Stimulated activated CD4-positive, alpha-beta T cell treated with anti-CD3 and anti-CD28 coated beads, Interleukin-4, amount 100 ng/mL, for 24 hours (primary cell): ENCODE data around the gene BFSP2.

ENCODE experiments used
- DNase-seq: peaks from one replicate; pipeline ENCODE4 v3.0.0-alpha.2; 2020

Gene BFSP2

DNA sequence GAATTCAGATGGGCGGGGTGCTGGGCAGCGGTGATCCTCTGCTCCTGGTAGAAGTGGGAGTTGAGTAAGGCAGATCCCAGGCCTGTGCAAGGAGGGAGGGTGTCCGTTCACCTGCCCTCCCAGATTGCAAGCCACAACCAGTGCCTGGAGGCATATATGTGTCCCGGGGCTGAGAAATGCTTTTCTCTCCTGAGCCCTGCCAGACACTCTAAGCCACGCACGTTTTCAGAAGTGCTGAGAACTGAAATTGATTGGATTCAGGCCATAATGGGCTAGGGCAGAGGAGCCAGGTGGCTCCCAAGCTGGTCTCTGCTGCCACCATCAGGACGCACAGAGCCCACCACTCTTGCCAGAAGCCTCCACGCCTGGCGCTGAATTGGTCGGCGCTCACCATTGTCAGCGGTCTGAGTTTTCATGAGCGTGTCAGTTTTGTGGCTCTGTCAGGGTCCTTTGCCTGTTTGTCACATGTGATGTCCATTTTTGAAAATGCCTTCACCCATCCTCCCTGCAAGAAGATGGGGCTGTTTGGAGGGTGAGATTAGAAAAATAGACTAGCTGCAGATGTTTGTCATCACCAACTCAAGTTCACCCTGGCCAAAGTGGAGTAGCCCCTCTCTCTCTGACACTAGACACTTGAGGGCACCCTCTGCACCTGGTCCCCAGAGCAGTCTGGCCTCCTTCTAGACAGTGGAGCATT lies 15.4 kb upstream of the BFSP2 start:
- peak; percentile 9 for DNase-seq

DNA sequence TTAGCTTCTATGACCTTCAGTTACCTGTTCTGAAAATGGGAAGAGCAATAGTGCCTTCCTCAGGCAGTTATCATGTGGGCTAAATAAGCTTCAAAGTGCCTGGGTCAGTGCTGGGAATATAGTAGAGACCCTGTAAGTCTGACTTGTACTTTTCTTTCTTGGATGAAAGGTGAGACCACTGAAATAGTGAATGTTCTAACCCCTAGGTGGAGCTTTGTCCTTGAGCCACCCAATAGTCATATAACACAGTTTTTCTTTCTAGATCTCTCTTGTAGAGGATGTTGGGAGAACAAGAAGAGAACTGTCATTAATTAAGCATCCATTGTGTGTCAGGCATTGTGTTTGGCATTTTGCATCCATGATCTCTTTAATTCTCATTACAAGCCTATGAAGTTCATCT lies 13.0 kb upstream of the BFSP2 start:
- no peak for DNase-seq

DNA sequence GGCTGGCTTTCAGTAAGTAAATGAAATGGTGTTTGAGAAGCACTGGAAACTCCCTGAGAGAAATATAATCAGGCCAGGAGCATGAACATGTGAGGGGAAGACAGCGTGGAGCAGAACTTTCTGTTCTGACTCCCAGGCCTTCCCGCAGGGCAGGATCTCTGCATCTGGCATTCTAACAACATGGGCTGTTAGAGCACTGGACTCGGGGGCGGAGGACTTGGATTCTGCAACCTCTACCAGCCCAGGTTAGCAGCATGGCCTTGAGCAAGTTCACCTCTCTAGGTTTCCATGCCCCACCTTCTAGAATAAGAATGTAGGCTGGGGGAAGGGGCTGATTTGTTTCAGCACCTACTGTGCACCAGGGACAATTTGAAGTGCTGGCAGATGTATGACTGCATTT lies 12.5 kb upstream of the BFSP2 start:
- no peak for DNase-seq

DNA sequence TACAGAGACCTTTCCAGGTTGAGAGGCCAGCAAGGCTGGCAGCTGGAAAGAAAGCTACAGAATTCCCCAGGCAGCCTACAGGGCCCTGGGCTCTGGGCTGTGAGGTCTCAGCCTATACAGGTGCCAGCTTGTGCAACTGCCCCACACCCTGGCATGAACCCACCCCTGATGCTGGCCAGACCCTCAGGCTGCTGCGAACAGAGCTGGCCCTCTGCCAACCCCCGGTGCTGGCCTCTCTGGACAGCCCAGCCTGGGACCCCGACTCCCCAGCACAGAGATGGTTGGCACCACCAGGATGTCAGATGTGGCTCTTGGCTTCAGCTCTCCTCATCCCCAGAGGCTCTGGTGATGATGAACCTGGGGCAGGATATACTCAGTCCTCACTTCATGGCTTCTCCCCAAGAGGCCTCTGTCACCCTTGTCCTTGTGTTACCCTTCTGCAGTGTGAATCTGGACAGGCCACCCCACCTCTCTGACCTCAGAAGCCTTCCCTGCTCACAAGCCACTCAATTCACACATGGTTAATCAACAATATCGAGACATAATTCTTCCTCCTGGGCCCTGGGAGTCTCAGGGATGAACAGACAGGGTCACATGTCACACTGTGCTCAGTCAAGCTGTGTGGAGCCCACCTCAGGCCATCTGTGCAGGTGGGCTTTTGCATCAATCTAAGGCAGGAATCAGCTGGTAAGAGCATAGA lies 11.0 kb upstream of the BFSP2 start:
- no peak for DNase-seq

DNA sequence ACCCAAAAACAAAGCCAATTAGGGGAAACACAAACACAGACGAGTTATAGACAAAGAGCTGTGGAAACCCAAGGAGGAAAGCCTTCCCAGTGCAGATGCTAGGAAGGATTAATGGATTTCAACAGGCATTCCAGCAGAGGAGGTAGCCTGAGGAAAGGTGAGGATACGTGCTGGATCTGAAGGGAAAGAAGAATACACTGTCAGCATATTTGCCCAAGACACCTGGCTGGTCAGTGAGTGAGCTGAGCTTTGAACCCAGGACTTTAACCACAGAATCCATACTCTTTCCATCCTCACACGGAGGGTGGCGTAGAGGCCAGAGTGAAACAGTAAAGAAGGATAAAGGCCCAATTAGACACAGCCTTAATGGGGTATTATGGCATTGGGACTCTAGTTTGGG lies 9.1 kb upstream of the BFSP2 start:
- no peak for DNase-seq

DNA sequence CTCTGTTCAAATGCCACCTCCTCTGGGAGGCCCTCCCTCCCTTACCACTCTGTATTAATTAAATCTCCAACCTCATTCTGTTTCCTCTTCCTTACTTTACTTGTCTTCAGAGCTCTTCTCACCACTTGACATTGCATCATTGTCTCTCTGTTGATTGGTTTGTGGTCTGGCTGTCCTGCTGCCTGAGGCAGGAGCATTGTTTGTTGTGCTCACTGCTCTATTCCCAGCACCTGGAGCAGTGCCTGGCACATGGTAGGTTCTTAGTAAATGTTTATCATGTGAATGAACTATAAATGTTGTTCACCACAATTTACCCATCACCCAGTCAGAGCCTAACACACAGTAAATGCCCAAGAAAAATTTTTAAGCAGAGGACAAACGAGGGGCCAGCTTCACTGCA lies 6.7 kb upstream of the BFSP2 start:
- no peak for DNase-seq

DNA sequence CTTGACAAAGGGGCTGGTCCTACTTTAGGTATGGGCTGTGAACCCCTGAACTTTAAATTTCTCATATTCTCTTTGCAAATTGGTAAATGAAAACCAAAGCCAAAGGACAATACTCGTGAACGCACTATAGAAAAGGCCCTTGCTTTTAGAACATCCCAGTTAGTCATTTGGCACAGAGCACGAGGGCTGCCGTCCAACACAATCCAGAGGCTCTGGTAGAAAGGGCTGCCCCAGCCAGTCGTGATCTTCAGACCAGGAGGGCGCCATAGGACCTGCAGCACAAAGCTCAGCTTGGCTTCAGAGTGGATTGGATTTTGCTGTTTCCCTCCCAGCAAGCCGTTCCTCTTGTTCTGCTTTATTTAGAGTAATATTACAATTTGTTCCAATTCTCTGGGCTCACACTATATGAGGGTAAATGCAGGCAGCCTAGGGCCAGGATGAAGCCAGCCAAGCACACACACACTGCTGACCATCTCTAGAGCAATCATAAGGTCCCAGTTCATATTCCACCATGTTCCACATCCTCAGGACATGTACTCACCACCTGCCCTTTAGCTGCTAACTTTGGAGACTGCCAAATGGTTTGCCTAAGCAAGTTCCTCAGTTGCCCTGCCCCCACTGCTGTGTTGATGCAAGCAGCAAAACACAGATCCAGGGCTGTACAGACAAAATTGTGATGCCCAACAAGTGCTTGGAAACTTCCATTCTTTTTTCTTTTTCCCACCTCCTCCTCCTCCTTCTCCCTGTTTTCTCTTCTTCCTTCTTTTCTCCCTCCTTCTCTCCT lies 6.0 kb upstream of the BFSP2 start:
- DNase-seq = no peak

DNA sequence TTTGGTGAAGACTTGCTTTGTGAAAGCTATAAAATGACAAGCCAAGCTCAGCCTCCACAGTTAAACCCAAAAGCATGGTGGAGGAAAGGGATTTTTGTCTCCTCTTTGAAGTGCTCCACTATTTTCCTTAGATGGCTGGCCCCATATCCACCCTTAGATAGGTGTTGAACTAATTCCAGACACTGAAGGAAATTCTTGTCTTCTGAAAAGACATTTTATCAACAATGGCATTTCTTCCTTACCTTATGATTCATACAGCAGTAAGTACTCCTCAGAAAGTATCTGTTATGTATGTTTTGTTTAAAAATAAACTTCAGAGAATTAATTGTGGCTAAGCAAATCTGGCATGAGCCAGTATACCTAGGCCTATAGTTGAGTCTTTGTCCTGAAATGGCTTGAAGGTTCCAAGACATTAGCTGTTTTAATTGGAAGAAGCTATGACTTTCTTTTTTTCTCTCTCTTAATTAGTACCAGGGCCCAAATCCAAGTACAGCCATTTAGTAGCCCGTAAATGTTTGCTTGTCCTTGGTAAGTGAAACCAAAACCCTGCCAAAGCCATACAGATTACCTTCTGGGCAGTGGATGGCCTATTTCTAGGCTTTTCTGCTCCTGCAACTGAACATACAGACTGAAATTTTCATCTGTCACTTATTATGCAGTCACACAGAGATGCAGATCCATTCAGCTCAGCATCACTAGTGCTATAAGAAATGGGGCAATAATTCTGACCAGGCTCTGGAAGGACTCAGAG lies 5.1 kb upstream of the BFSP2 start:
- DNase-seq = no peak

DNA sequence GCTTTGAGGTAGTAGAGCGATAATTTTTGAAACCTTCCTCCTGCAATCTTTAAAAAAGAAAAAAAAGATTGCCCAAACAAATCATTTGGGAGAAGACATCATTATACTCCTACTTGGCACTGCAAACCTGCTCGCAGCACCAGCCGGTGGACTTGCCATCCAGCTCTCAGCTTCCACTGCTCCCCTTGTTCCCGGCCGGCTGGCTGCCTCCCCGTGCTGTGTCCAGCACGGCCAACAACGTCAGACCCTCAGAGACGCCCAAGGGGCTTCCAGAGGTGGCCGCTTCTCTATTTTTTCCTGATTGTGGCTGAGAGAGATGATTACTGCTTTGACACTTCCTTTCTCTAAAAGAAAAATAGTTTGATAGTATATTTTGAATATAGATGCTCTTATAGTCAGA lies 3.0 kb upstream of the BFSP2 start:
- DNase-seq = no peak

DNA sequence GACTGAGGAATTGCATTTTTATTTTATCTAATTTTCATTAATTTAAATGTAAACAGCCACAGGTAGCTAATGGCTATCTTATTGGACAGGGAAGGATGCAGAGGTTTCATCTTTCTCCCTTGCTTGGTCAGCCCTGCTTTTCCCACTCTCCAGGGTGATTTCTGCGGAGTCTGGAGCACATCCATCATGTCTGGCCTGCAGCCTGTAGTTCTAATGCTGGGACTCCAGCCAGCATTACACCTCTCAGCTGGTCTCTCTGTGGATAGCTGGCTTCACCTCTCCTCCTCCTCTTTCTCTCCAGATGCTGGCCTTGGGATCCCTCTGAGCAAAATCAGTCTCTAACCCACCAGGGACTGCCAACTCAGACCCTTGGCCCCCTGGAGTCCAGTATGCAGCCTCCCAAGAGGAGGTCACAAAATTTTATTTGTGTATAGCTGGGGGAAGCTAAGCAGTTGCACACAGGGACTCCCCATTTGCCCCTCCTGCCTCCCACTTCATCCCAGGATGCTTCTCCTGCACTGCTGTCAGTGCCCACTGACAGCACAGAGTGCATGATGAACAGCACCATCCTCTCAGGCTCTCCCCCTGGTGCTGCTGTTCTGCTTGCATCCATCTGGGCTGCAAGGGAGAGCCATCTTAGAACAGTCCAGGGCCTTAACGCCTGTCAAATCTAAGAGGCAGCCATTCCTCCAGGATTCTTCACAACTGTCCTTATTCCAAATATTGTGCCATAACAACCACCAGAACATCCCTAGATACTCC lies 1.7 kb downstream of the BFSP2 start:
- DNase-seq = no peak

DNA sequence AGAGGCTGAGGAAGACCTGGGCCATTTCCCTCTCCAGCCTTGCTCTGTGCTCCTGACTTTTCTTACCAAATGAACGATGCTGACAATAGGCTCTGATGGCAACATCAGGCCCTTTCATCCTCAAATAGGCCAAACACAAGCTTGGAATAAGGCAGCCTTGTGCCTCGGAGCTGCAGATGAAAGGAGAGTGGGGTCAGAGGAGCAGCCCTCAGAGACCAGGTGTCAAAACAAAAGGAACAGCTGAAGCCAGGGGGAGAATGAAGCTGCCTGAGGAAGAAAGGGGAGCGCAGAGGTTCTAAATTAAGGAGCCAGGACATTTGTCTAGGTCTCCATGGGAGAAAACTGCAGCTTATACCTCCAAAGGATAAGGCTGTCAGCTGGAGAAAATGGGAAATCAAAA lies 5.1 kb downstream of the BFSP2 start:
- DNase-seq = no peak

DNA sequence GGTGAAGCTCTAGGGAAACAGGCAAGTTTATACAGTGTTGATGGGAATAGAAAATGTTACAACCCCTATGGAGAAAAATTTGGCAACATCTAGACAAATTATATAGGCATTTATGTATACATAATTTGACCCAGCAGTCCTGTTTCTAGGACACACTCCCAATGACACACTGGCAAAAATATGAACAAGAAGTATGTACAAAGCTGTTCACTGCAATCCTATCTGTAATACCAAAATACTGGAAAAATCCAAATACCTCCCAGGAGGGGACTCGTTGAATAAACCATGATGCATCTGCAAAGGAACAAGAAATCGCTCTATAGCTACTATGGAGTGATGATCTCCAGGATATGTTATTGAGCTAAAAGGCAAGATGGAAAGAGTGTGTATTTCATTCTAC lies 8.5 kb downstream of the BFSP2 start:
- DNase-seq = no peak

DNA sequence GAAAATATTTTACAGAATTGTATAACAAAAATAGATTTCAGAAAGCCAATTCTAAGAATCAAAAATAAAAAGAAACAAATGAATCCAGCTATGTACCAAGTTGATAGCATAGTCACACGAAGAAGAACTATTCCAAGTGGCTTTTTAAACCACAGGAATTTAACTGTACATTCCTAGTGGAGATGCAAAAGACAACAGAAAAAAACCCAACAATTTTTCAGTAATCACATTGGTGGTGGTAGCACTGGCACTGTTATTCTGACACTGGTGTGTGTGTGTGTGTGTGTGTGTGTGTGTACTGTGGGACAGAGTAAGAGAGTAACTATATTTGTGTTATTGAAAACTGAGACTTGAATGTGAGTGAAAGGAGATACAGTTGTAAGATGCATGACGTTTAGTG lies 9.1 kb downstream of the BFSP2 start:
- DNase-seq = no peak

DNA sequence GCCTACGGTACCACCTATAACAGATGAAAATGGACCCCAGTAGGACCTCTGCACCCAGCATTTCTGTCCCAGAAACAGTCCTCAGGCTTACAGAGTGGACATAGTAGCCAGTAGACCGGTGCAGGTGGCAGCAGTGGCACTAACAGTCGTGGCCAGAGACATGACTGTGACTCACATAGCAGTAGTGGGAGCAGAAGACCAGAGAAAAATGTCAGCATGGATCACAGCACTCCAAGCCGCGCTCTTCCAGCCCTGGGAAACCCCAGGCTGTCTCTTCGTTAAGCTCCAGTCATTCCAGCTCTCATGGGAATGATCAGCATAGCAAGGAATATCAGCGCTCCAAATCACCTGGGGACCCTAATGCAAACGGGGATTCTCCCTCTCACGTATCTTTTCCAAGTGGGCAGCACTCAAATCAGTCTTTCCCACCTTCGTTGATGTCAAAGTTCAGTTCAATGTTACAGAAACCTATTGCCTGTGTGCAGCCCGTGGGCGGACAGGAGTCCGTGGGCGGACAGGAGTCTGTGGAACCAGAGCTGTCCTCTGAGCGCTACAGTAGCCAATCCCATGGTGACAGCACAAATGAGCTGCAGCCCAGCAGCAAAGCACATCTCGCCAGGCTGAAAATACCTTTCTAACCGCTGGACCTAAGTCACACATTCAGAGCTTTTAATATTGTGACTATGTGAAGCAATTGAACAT lies 10.5 kb downstream of the BFSP2 start:
- DNase-seq = no peak

DNA sequence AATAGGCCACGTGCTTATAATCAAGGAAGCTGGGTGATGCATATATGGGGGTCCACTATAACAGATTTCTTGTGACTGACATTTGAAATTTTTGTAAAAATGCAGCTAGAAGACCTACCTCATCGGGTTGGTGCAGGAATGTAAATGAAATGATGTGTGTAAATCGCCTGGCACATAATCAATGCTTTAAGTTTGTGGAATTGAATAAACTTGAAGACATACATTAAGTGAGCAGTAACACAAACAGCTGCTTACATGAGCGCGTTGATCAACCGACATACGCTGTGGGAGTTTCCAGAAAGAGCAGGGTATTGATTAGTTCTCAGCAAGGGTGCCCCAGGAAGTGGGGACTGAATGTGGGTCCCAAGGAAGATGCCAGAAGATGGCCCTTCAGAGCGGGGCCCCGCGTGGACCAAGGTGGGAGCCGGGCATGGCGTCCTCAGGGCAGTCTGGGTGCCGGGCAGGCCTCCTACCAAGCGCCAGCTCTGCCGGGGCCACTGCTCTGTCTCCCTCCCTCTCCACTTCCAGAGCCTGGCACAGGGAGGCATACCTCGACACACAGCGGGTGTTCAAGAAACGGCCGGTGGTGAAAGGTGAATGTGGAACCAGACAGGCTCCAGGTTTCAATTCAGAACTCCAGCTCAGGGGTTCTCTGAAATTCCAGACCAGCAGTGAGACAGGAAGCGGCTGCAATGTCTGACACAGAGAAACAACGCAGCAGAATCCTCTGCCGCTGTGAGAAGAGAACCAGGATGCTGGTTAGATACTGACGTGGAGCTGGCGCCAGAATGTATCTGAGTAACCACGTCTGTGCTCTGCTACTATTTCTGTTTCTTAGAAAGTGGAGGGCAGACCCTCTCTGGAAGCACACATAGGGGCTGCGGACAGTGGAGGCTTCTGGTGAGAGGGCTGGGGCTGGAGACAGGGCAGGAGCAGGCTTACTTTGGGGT lies 12.6 kb downstream of the BFSP2 start:
- no peak for DNase-seq

DNA sequence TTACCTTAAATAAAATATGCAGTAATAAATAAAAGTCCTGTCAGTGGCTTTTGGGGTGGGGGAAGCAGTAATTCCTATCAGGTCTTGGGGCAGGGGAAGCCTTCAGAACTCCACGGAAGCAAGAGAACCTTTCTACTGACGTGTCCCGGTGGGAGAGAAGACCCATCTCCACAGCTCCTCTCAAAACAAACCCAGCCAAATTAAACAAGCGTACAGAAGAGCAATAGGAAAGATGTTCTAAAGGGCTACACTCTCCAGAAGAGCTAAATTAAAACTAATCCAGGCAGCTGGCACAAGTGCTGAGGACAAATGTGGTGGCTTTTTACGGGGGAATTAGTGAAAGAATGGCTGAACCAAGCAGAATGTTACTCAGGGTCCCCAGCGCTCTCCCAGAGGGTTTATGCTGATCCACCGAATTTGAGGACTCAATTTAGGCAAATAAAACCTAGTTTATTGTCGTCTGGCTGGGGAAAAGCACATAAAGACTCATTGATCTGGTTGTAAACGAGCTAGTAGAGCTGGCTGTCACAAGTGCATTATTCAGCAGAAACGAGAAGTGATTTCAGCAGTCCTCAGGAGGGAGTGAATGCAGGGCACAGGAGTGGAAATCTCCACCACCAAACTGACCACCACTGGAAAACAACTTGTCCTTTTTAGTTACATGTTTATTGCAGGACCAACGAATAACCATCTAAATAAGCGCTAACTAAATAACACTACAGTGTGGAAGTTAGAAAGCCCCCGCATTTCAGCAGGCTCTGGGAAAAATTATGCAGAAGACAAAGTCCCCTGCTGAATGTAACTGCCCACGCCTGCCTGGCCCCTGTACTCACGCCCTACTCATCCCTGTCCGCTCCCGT lies 13.5 kb downstream of the BFSP2 start:
- DNase-seq = no peak

DNA sequence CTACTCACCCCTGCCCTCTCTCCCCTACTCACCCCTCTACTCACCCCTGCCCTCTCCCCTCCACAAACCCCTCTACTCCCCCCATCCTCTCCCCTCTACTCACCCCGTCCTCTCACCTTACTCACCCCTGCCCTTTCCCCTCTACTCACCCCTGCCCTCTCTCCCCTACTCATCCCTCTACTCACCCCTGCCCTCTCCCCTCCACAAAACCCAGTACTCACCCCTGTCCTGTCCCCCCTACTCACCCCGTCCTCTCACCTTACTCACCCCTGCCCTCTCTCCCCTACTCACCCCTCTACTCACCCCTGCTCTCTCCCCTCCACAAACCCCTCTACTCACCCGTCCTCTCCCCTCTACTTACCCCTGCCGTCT lies 14.2 kb downstream of the BFSP2 start:
- DNase-seq = no peak

DNA sequence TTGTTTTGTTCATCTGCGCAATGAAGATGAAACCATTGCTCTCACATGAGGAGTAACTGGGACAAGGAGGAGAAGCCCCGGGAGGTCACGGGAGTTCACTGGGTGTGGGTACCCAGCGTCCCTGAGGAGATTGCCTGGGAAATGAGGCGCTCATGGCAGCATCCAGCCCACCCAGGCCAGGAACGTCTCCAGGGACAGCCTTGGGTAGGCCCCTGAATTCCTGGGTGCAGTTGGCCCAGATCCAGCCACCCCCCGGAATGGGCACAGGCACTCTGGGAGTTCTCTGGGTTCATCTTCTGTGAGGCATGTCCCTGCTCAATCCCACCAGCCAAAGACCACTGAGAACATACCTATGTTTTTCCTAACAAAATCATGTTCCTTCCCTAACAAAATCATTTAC lies 18.5 kb downstream of the BFSP2 start:
- DNase-seq = no peak

DNA sequence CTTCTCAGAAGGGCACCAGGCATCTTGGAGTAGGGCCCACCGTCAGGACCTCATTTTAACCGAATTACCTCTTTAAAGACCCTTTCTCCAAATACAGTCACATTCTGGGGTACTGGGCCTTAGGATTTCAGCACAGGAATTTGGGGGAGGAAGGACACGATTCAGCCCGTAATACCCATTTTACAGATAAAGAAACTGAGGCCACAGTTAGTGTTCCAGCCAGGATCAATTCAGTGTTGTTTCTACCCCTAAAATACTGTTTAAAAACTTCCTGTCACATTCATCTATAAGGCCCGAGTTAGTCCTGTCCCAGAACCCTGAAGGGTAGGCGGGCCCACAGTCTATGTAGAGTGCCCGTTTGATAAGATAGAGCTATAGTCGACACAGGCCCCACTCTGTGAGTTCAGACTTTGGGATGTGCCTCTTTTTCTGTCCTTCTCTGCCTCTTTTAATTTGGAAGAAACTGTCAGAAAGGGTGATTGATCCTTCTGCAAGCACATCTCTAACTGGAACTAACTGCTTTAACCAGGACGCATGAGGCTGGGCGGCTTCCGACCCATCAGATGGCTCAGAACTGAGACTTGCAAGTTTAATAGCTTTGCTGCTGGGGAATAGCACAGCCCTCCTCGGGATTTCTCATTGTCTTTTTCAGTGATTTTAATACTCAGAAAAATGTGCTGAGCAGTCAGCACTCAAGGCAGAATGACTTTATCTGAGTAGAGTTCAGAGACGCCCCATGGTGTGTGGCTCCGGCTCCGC lies 19.5 kb downstream of the BFSP2 start:
- DNase-seq = no peak
